ENCODE results near the gene TTC17.

Gene TTC17

DNA sequence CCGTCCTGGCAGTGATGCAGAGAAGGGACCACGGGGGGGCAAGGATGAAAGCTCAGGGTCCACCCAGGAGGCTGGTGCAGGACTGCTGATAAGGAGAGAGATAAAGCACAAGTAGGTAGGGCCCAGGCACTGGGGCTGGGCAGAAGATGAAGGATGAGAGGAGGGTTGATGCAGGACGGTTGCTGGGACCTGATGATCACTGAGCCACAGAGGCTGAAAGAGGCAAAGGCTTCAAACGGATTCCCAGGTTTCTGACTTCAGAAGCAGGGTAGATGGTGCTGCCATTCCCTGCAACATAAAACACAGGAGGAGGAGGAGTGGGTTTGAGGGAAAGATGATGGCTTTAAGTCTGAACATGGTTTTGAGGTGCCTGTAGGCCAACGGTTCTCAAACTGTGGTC is 148.5 kb downstream of the TTC17 start:
- Histone ChIP-seq H3K9me3 (ENCODE audit: control insufficient read depth in 1 of 2, low read length in 2 of 2) (no peaks in the 10 kb centered on the region), H3K36me3 (ENCODE audit: control insufficient read depth in 1 of 2, insufficient read depth in 2 of 2, low read length in 2 of 2) (no peaks in the 10 kb centered on the region), H3K4me3 (ENCODE audit: low read depth in 1 of 2, low read length in 2 of 2) (no peak overlapping the region), H3K27ac (ENCODE audit: low read length) (no peak overlapping the region), H3K4me1 (ENCODE audit: control insufficient read depth in 1 of 2, insufficient read depth in 2 of 2, low read length in 2 of 2) (no peaks in the 10 kb centered on the region), H3K27me3 (ENCODE audit: low read depth, low read length) (no peaks in the 10 kb centered on the region)

DNA sequence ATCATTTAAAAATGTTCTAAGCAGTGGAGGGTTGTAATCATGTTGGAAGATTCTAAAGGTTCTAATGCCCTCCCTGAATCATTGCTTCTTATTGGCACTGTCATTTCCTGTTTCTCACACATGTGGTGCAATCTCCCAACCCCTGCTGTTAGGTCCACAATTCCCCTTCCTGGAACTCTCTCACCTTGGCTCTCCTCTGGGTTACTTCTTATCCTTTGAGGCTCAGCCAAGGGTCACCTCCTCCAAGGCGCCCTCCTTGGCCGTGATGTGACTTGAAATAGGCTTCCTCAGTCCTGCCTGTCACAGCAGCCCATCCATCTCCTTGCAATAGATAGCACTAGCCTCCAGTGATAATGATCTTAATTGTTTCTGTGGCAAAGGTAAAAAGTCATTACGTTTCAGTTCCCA is 149.8 kb downstream of the TTC17 start:
- Histone ChIP-seq H3K27ac (ENCODE audit: low read length) (no peak overlapping the region), H3K4me1 (ENCODE audit: control insufficient read depth in 1 of 2, insufficient read depth in 2 of 2, low read length in 2 of 2) (no peaks in the 10 kb centered on the region), H3K4me3 (ENCODE audit: low read depth in 1 of 2, low read length in 2 of 2) (no peak overlapping the region), H3K27me3 (ENCODE audit: low read depth, low read length) (no peaks in the 10 kb centered on the region), H3K36me3 (ENCODE audit: control insufficient read depth in 1 of 2, insufficient read depth in 2 of 2, low read length in 2 of 2) (no peaks in the 10 kb centered on the region), H3K9me3 (ENCODE audit: control insufficient read depth in 1 of 2, low read length in 2 of 2) (peaks cover 0 to 4% of the 10 kb centered on the region in 2 donors)

DNA sequence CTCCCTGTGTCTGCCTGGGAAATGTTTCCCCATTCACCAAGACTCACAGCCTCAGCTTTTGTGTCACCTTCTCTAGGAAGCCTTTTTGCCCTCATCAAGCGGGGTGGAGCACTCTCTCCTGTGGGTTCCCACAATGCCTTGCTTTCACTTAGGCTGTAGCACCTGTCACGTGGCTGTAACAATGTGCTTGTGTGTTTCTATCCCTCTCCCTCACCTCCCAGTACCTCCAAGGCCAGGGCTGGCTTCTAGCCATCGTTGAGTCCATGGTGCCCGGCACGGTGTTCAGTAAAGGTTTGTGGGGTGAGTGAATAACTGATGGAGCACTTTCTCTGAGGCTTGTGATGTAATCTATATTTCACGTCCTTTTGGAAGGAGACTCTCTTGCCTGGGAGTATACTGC is 153.2 kb downstream of the TTC17 start:
- H3K27ac ChIP-seq (ENCODE audit: low read length): no peak overlapping the region
- peaks cover 0 to 4% of the 10 kb centered on the region in 2 donors for H3K9me3 ChIP-seq (ENCODE audit: control insufficient read depth in 1 of 2, low read length in 2 of 2)
- H3K36me3 ChIP-seq (ENCODE audit: control insufficient read depth in 1 of 2, insufficient read depth in 2 of 2, low read length in 2 of 2): no peaks in the 10 kb centered on the region
- no peak overlapping the region for H3K4me3 ChIP-seq (ENCODE audit: low read depth in 1 of 2, low read length in 2 of 2)
- no peaks in the 10 kb centered on the region for H3K4me1 ChIP-seq (ENCODE audit: control insufficient read depth in 1 of 2, insufficient read depth in 2 of 2, low read length in 2 of 2)
- no peaks in the 10 kb centered on the region for H3K27me3 ChIP-seq (ENCODE audit: low read depth, low read length)

DNA sequence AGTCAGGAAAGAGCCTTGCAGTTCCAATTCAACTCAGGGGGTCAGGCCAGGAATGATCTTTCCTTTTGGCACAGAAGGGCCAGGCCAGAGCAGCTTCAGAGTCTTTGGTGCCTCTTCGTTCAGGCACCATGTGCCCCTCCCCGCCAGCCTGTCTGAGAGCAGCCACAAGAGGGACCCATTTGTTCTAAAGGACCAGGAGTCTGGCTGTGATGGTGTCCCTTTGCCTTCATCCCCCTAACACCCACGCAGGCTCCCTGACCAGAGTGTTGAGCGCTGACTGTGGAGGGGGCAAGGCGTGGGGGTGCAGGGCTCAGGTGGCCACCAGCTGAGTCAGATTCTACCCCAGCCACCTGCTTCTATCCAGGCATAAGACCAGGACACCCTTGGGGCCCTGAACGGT is 156.4 kb downstream of the TTC17 start:
- Histone ChIP-seq H3K36me3 (ENCODE audit: control insufficient read depth in 1 of 2, insufficient read depth in 2 of 2, low read length in 2 of 2) (no peaks in the 10 kb centered on the region), H3K4me3 (ENCODE audit: low read depth in 1 of 2, low read length in 2 of 2) (no peak overlapping the region), H3K27me3 (ENCODE audit: low read depth, low read length) (no peaks in the 10 kb centered on the region), H3K4me1 (ENCODE audit: control insufficient read depth in 1 of 2, insufficient read depth in 2 of 2, low read length in 2 of 2) (no peaks in the 10 kb centered on the region), H3K9me3 (ENCODE audit: control insufficient read depth in 1 of 2, low read length in 2 of 2) (peaks cover 0 to 4% of the 10 kb centered on the region in 2 donors), H3K27ac (ENCODE audit: low read length) (no peak overlapping the region)

DNA sequence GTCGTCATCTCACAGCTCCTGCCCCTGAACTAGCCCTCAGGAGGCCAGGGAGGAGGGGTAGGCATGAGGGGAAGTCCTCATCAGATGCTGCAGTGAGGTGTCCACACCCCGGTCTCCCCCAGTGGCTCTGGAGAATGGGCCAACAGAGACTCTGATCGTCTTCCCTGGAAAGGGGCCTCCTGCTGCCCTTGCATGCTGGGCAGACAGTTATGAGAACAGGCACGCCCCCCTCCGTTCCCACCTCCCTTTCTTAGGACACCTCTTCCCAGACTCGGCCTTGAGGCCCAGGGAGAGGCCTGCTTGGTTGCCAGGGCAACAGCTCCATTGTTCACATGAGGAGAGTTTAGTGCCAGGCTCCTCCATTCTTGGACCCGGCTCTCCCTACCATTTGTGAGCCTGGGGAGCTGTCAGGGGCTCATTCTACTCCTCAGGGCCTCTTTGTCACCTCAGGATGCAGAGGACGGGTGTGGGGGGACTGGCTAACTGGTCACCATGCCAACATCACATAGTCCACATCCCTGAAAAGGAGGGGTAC is 157.7 kb downstream of the TTC17 start:
- Histone ChIP-seq H3K27me3 (ENCODE audit: low read depth, low read length) (no peaks in the 10 kb centered on the region), H3K9me3 (ENCODE audit: control insufficient read depth in 1 of 2, low read length in 2 of 2) (peaks cover 0 to 4% of the 10 kb centered on the region in 2 donors), H3K4me1 (ENCODE audit: control insufficient read depth in 1 of 2, insufficient read depth in 2 of 2, low read length in 2 of 2) (no peaks in the 10 kb centered on the region), H3K36me3 (ENCODE audit: control insufficient read depth in 1 of 2, insufficient read depth in 2 of 2, low read length in 2 of 2) (no peaks in the 10 kb centered on the region), H3K4me3 (ENCODE audit: low read depth in 1 of 2, low read length in 2 of 2) (no peak overlapping the region), H3K27ac (ENCODE audit: low read length) (no peak overlapping the region)

DNA sequence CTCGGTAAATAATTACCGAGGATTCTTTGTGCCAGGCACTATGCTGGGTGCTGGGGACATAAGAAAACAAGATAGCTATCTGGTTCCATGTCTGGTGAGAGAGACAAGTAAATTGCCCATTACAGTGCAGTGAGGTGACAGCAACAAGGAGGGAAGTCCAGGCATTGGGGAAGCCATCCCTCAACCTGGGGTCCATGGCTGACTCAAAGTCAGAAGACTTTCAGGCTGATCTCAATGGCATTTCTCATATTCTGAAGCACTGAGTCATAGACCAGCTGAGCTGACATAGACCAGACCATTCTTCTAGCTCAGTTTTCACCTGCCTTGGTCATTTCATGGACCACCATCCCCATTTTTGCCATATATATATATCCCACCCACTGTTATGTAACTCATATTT is 158.8 kb downstream of the TTC17 start:
- no peak overlapping the region for H3K4me3 ChIP-seq (ENCODE audit: low read depth in 1 of 2, low read length in 2 of 2)
- H3K4me1 ChIP-seq (ENCODE audit: control insufficient read depth in 1 of 2, insufficient read depth in 2 of 2, low read length in 2 of 2): no peaks in the 10 kb centered on the region
- peaks cover 0 to 3% of the 10 kb centered on the region in 2 donors for H3K9me3 ChIP-seq (ENCODE audit: control insufficient read depth in 1 of 2, low read length in 2 of 2)
- no peak overlapping the region for H3K27ac ChIP-seq (ENCODE audit: low read length)
- H3K36me3 ChIP-seq (ENCODE audit: control insufficient read depth in 1 of 2, insufficient read depth in 2 of 2, low read length in 2 of 2): no peaks in the 10 kb centered on the region
- H3K27me3 ChIP-seq (ENCODE audit: low read depth, low read length): no peaks in the 10 kb centered on the region

DNA sequence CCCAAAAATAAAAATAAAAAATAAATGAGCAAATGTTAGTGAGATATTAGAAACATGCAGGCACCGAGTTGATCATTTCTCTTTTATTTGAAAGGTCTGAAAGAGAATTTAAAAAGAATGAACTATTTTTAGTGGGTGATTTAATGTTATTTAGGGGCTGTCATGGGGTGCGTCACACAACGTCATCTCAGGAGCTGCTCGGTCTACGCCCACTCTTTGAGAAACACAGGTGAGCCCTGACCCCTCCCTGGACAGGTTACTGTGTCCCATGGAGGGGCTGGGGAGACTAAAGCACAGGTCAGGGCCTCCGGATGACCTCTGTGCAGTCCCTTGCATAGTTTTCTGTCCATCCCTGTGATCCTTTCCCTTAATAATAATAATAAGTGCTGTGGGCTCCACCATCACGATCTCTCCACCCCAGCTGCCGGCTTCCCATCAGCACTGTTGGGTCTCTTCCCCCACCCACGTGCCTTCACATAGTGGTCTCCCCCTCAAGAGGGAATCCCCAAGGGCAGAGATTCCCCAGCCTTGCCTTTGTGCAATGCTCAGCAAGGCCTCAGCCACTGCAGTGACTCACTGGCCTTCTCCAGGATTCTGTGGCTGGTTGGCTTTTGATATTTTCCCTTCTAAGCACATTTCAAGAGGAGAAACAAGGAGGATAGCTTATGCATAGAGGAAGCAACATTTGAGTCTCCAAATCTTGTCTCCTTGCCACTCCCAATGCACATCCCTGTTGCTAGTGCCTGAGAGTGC is 159.9 kb downstream of the TTC17 start:
- Histone ChIP-seq H3K36me3 (ENCODE audit: control insufficient read depth in 1 of 2, insufficient read depth in 2 of 2, low read length in 2 of 2) (no peaks in the 10 kb centered on the region), H3K27ac (ENCODE audit: low read length) (no peak overlapping the region), H3K4me3 (ENCODE audit: low read depth in 1 of 2, low read length in 2 of 2) (no peak overlapping the region), H3K27me3 (ENCODE audit: low read depth, low read length) (no peaks in the 10 kb centered on the region), H3K4me1 (ENCODE audit: control insufficient read depth in 1 of 2, insufficient read depth in 2 of 2, low read length in 2 of 2) (no peaks in the 10 kb centered on the region), H3K9me3 (ENCODE audit: control insufficient read depth in 1 of 2, low read length in 2 of 2) (no peaks in the 10 kb centered on the region)

DNA sequence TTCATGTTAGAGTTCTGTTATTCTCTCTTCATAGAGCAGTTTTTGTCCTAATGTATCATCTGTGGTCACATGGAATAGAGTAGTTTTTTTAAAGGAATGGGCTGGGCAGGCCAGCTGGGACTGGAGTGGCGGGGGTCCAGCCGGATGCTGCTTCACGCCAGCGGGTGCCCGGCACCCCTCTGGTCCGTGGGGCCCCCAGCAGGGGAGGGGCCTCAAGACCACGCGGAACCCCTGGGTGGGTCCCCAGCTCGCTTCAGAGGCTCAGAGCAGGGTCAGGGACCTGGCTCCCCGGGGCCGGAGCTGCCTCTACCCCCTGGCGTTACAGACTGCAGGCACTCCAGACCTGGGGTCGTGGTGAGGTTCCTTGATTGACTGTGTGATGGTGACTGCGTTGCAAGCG is 162.8 kb downstream of the TTC17 start:
- Histone ChIP-seq H3K9me3 (ENCODE audit: control insufficient read depth in 1 of 2, low read length in 2 of 2) (no peaks in the 10 kb centered on the region), H3K4me1 (ENCODE audit: control insufficient read depth in 1 of 2, insufficient read depth in 2 of 2, low read length in 2 of 2) (no peaks in the 10 kb centered on the region), H3K27ac (ENCODE audit: low read length) (no peak overlapping the region), H3K4me3 (ENCODE audit: low read depth in 1 of 2, low read length in 2 of 2) (no peak overlapping the region), H3K36me3 (ENCODE audit: control insufficient read depth in 1 of 2, insufficient read depth in 2 of 2, low read length in 2 of 2) (no peaks in the 10 kb centered on the region), H3K27me3 (ENCODE audit: low read depth, low read length) (no peaks in the 10 kb centered on the region)

DNA sequence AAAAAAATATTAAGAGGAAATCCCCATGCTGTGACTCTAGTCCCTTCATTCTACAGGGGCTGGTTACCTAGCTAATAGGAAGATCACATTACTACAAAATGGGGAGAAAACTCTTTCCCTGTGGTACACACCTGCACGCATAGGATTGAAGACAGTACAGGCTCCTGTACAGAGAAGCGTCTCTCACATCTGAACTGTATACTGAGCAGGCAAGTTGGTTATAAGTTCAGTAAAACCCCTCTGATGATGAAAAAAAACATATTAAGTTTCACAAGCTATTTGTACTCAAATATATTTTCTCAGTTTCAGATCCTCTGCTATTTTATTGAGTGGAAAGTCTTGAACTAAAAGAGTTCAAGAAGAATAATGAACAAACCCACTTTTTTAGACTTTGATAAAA is 164.9 kb downstream of the TTC17 start:
- Histone ChIP-seq H3K4me1 (ENCODE audit: control insufficient read depth in 1 of 2, insufficient read depth in 2 of 2, low read length in 2 of 2) (no peaks in the 10 kb centered on the region), H3K9me3 (ENCODE audit: control insufficient read depth in 1 of 2, low read length in 2 of 2) (peaks cover 0 to 4% of the 10 kb centered on the region in 2 donors), H3K27ac (ENCODE audit: low read length) (no peak overlapping the region), H3K27me3 (ENCODE audit: low read depth, low read length) (no peaks in the 10 kb centered on the region), H3K4me3 (ENCODE audit: low read depth in 1 of 2, low read length in 2 of 2) (no peak overlapping the region), H3K36me3 (ENCODE audit: control insufficient read depth in 1 of 2, insufficient read depth in 2 of 2, low read length in 2 of 2) (no peaks in the 10 kb centered on the region)

DNA sequence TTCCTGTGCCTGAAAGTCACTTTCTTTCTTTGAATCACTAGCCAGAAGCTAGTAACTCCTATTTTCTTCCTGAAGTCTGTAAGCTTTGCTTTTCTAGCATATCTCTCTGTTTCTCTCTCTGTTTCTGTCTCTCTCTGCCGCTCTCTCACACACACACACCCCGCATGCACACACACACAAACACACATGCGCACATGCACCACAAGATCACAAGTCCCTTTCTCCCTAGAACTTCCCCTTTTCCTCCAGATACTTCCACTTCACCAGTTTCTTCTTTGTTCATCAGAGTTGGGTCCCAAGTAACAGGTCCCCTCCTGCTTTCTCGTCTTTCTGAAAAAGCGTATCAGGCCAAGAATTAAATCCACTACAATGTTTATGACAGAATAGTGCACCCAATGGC is 173.3 kb downstream of the TTC17 start:
- no peak overlapping the region for H3K4me3 ChIP-seq (ENCODE audit: low read depth in 1 of 2, low read length in 2 of 2)
- H3K27me3 ChIP-seq (ENCODE audit: low read depth, low read length): no peaks in the 10 kb centered on the region
- H3K27ac ChIP-seq (ENCODE audit: low read length): no peak overlapping the region
- no peaks in the 10 kb centered on the region for H3K4me1 ChIP-seq (ENCODE audit: control insufficient read depth in 1 of 2, insufficient read depth in 2 of 2, low read length in 2 of 2)
- no peaks in the 10 kb centered on the region for H3K36me3 ChIP-seq (ENCODE audit: control insufficient read depth in 1 of 2, insufficient read depth in 2 of 2, low read length in 2 of 2)
- H3K9me3 ChIP-seq (ENCODE audit: control insufficient read depth in 1 of 2, low read length in 2 of 2): peaks cover 0 to 4% of the 10 kb centered on the region in 2 donors

DNA sequence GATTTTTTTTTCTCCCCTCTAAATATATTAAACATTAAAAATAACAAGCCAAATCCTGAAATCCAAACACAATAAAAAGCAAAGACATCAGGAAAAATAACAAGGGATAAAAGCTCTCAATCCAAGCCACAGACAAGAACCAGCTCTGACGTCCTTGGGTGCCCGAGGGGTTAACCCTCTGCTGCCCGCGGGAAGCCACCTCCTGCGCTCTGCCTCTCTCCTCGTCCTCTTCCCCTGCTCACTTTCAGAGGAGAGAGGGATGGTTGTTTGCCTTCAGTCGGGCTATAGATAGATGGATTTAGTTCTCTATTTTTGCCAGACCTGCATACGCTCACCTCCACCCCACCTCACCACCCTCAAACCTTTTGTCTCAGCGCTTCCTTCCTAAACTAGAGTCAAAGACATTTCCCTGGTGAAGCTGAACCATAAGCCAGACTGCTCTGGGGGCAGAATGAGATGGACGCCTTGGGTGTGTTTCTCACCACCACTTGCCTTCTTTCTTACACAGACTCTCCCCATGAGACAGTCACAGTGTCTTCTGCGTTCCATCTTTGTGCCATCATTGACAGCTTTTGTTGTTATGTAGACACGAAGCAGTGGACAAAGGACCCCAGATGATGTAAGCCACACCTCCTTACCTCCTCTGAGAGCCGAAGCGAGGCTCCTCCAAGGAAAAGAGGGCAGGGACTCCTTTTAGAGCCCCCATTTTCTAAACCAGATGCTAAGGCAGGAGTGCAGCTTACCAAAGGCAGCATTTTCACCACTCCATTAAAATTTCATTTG is 179.3 kb downstream of the TTC17 start:
- Histone ChIP-seq H3K27me3 (ENCODE audit: low read depth, low read length) (peaks cover 10% of the 10 kb centered on the region), H3K4me3 (ENCODE audit: low read depth in 1 of 2, low read length in 2 of 2) (no peak overlapping the region), H3K9me3 (ENCODE audit: control insufficient read depth in 1 of 2, low read length in 2 of 2) (peaks cover 6 to 7% of the 10 kb centered on the region in 2 donors)

More for the DNA sequence above, 179.3 kb downstream of the TTC17 start:
- H3K27ac ChIP-seq (ENCODE audit: low read length): no peak overlapping the region
- H3K4me1 ChIP-seq (ENCODE audit: control insufficient read depth in 1 of 2, insufficient read depth in 2 of 2, low read length in 2 of 2): no peaks in the 10 kb centered on the region
- no peaks in the 10 kb centered on the region for H3K36me3 ChIP-seq (ENCODE audit: control insufficient read depth in 1 of 2, insufficient read depth in 2 of 2, low read length in 2 of 2)

Data from muscle layer of duodenum (tissue), 2 donors.